Measurements from ENCODE around the gene ZNF248. TPM values are rescaled to one million over a fixed set of nuclear protein-coding genes. Genes with fewer than 3 reads are reported as not detected.
A peak's percentile ranks its signal among the peaks of the same experiment; 100 is the strongest.

ZNF248 gene
- total RNA-seq, result 10 to 100 TPM in 3 of 9 donors, 1 to 10 TPM in 6; 6.3 to 14.7 (median 9.1) TPM
- 1 to 10 TPM; 5.0 to 5.7 TPM for polyA plus RNA-seq
- long read RNA-seq, donor 1, full-length matches to known transcripts, result 9 of 14 reads
- long read RNA-seq, donor 1, partial matches to known transcripts, result 0 of 14 reads
- long read RNA-seq, donor 1, other reads (novel, unspliced or antisense), result 5 of 14 reads
- long read RNA-seq, donor 2, full-length matches to known transcripts, result 15 of 42 reads
- long read RNA-seq, donor 2, partial matches to known transcripts, result 12 of 42 reads
- long read RNA-seq, donor 2, other reads (novel, unspliced or antisense), result 15 of 42 reads
- long read RNA-seq, donor 3, full-length matches to known transcripts, result 11 of 18 reads
- long read RNA-seq, donor 3, partial matches to known transcripts, result 3 of 18 reads
- long read RNA-seq, donor 3, other reads (novel, unspliced or antisense), result 4 of 18 reads

- peak within 1 kb of the TSS; percentile 97 to 100 (median 99) for H3K27ac ChIP-seq
- TF ChIP-seq POLR2A (IDR thresholded peaks at IDR 0.05) (peak; percentile 54 to 97), CTCF (IDR thresholded peaks at IDR 0.05) (peak in 3 of 12 donors; percentile 7 to 32 (median 14))
- peaks cover 0 to 34% (median 24%) of the 10 kb centered on the region in 12 donors for H3K4me1 ChIP-seq
- H3K36me3 ChIP-seq, result peaks cover 0 to 11% (median 3%) of the 10 kb centered on the region in 9 donors
- 0 to 1% (median 0%) methylated on average over 58 to 81 of the region's 81 CpGs for WGBS, 4 donors
- peak within 1 kb of the TSS; percentile 57 to 99 (median 78) for H3K4me3 ChIP-seq
- intact Hi-C loops (cut with DNase I), result loop anchor here in 8 of 10 donors (1.0 to 10.0 kb wide), 11 partner anchors 115 to 237 kb away; partner anchors contain the start of genes ZNF25 (in 6 of the 8), ZNF37A (in 6 of the 8) and ZNF33A (in 4 of the 8)
- ATAC-seq, result peak; percentile 98 to 99 (median 99)
- no peaks in the 10 kb centered on the region for H3K9me3 ChIP-seq
- no peaks in the 10 kb centered on the region for H3K27me3 ChIP-seq
- peak; percentile 96 to 98 (median 97) for DNase-seq
Observed at GRCh38 chr10:37857287-37858211, at the start of gene ZNF248. TSS of gene ZNF248 (minus strand) at chr10:37857610. CDS start at chr10:37856310, 1,300 bp downstream.

GRCh38 chr10:37906382-37906781 is 49.0 kb upstream of the ZNF248 start:
- ATAC-seq (peak in 3 of 4 donors; percentile 55 to 78 (median 71)), DNase-seq (no peak)
- intact Hi-C loops (cut with DNase I), result no loop called here
- no peak for TF ChIP-seq POLR2A (IDR thresholded peaks at IDR 0.05)
- no peak for TF ChIP-seq CTCF (IDR thresholded peaks at IDR 0.05)
- Histone ChIP-seq H3K27ac (no peak overlapping the region), H3K4me1 (no peaks in the 10 kb centered on the region), H3K4me3 (no peak overlapping the region), H3K36me3 (no peaks in the 10 kb centered on the region), H3K9me3 (peaks cover 0 to 8% (median 0%) of the 10 kb centered on the region in 12 donors), H3K27me3 (no peaks in the 10 kb centered on the region)
- WGBS, 4 donors, result 22 to 38% (median 23%) methylated on average over 2 of the region's 2 CpGs

- no peak overlapping the region for H3K4me3 ChIP-seq
- DNase-seq (no peak), ATAC-seq (no peak)
- H3K27ac ChIP-seq, result no peak overlapping the region
- no peak for TF ChIP-seq CTCF (IDR thresholded peaks at IDR 0.05)
- TF ChIP-seq POLR2A (IDR thresholded peaks at IDR 0.05), result no peak
- no peaks in the 10 kb centered on the region for H3K36me3 ChIP-seq
- intact Hi-C loops (cut with DNase I), result no loop called here
- H3K9me3 ChIP-seq, result peaks cover 0 to 52% (median 30%) of the 10 kb centered on the region in 12 donors
- H3K4me1 ChIP-seq, result no peaks in the 10 kb centered on the region
- H3K27me3 ChIP-seq, result no peaks in the 10 kb centered on the region
Observed at GRCh38 chr10:37896436-37896835, 39.0 kb upstream of the ZNF248 start.
